ENCODE results near the gene PTPRG.
"Not testable (repeated sequence)": the region's sequence is repeated elsewhere in the genome, so short reads cannot be mapped to it uniquely, and the experiment has no call there.

PTPRG gene

GRCh38 chr3:61561374-61562041 is at the start of gene PTPRG:
PTPRG (plus strand) TSS chr3:61561571; CDS start chr3:61562288, 717 bp downstream.
- DNase-seq = peak; percentile 96

- DNase-seq = no peak
Measured at GRCh38 chr3:61518590-61518989, 42.8 kb upstream of the PTPRG start.

DNA sequence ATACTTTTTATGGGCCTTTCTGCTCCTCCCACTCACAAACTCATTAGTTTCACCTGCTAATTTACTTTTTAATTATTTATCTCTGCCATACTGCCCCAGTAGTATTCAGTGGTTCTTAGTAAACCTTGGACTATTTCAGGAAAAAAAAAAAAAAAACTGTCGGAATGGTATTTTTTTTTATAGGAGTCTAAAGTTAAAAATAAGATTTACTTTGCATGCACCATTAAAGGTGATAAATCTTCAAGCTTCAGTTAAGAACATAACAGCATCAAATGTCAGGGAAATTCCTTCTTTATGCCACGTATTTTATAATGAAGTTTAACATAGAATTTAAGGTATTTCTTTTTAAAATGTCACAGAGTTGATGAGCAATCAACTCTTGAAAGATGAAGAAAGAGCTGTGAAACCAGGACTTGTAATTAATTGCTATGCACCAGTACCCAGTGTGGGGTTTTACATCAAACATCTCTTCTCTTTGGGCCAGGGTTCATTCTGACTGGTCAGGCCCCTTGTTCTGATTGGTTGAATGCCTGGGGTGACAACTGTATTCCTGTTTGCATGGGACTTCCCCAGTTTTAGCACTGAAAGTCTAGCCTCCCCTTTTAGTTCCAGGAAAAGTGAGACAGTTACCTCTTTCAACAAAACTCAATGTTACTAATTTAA is 40.3 kb upstream of the PTPRG start:
- DNase-seq = no peak

- DNase-seq = no peak
Measured at GRCh38 chr3:61522060-61522459, 39.3 kb upstream of the PTPRG start.

DNA sequence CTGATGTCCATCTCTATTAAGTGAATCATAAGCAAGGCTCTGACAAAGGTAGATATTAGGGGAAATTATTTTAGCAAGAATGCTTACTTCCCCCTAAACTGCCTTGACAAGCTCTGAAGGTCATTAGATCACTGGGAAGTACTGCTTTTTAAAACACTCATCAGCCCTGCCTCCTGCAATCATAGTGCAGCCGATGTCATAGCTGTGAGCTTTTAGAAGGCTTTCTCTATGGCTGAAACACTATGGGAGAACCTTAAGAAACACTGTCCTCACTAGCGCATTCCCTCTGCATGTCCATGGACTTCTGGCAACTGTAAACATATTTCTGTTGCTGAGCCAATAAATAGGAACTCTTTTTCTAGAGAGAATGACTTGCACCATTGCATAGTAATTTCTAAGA is 38.7 kb upstream of the PTPRG start:
- DNase-seq = no peak

- DNase-seq = no peak
Measured at GRCh38 chr3:61524933-61525332, 36.4 kb upstream of the PTPRG start.

- no peak for DNase-seq
Measured at GRCh38 chr3:61526308-61526707, 35.1 kb upstream of the PTPRG start.

DNA sequence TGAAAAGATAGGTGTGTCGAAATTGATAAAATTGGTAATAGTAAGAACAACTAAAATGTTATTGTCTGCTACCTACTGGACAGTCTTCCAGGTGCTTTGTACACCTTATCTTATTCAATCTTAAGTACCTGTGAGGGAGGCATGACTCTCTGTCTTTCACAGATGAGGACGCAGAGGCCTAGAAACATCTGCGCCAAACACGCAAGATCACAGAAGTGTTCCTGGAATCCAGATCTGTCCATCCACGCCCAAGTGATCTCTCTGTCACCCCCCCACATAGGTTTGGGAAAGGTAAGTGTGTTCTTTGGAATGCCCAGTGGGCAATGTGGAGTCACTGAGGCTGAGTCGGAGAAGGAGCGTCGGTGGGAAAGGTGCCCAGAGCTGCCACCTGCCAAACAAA is 34.4 kb upstream of the PTPRG start:
- DNase-seq = no peak

DNA sequence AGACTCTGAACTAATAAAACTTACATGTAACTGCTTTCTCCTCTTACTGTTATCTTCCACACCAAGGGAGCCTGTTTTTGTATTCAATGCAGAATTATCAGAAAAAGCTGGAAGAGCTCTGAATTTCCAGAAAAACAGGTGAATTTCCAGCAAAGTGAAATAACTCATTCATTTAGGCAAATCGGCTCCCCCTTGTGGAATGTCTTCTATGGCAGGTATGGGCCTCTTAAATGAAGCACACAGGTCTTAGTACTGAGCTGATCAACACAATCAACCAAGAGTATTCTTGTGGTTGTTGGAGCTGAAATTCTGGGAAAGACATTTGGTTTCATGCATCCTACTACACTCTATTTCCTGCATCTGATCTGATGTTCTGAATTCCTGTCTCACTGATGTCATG is 31.0 kb upstream of the PTPRG start:
- peak; percentile 28 for DNase-seq

GRCh38 chr3:61531528-61531927 is 29.8 kb upstream of the PTPRG start:
- DNase-seq = no peak

GRCh38 chr3:61532739-61533500 is 28.5 kb upstream of the PTPRG start:
- no peak for DNase-seq

- DNase-seq = no peak
Measured at GRCh38 chr3:61535826-61536225, 25.5 kb upstream of the PTPRG start.

- DNase-seq = peak; percentile 38
Measured at GRCh38 chr3:61537366-61537765, 24.0 kb upstream of the PTPRG start.

- DNase-seq = no peak
Measured at GRCh38 chr3:61538486-61538885, 22.9 kb upstream of the PTPRG start.

DNA sequence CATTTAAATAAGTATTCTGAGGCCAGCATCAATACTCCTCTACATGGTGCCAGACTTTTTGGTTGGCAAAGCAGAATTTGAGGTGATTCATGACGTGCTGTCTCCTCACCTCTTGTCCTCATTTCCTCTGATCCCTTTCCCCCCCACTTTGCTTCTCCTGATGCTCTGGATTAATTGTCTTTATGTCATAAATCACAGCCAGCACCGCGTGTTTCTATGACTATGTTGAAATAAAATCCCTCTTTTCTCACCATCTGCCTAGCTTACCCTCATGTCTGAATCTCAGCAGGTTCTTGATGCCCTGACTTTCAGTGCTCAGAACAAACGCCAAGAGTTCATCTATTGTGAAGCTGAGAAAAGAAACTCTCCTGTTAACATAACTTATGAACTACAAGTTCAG is 19.7 kb upstream of the PTPRG start:
- DNase-seq = no peak

DNA sequence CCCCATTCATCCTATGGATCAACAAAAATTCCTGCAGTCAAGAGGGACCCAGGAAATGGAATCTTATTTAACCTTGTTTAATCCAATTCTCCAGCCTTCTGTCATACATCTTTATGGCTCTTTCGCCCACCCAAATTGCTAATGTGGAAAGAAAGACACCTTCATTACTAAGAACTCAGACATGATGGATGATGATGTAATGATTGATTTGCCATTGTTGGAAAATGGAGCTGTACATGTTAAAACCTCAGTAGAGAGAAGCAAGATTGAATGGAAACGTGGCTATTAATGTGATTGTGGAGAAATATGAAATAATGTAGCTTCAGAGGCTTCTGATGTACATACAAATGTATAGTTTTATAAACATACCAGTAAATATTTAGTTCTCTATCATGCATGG is 15.7 kb upstream of the PTPRG start:
- DNase-seq = no peak

GRCh38 chr3:61547625-61548024 is 13.7 kb upstream of the PTPRG start:
- no peak for DNase-seq

DNA sequence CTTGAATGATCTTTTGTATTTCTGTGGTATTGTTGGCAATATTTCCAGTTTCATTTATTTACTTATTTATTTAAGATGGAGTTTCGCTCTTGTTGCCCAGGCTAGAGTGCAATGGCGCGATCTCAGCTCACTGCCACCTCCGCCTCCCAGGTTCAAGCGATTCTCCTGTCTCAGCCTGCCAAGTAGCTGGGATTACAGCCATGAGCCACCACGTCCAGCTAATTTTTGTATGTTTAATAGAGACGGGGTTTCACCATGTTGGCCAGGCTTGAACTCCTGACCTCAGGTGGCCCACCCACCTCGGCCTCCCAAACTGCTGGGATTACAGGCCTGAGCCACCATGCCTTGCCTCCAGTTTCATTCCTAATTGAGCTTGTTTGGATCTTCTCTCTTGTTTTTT is 8.7 kb upstream of the PTPRG start:
- not testable (repeated sequence) for DNase-seq

- DNase-seq = no peak
Measured at GRCh38 chr3:61559136-61559731, 2.1 kb upstream of the PTPRG start.

DNA sequence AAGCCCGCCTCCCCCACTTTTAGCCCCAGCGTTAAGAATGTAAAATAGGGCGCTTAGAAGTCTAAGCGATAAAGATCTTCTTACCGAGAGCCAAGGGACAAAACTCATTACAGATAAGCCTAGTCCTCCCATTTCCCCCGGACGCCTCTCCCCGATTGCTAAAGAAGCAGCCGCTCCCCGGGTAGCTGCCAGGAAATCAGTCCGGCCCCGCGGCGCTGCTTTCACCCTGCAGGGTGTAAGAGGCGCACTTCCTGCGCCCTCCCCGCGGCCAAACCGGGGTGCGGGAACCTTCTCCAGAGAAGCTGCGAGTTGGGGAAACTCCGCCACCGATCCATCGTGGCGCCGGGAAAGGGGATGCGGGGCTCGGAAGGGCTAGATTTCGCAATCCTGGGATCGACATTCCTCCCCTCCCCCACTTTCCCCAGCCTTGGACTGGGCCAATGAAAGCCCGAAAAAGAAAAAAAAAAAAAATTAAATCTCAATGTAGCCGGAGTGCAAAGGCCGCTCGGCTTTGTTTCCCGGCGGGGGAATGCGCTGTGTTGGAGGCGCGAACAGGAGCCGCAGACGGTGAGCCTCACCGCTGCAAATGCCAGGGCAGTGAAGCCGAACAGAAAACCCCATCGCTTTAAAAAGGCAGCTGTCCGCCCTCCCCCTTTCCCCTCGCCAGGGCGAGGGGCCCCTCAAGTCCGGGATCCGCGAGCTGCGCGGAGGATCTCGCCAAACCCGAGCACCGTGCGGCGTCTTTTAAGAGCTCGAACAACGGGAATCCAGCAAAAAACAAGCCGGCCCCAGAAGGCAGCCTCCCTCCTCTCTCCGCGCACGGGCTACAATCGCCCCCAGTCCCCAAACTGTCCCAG is 626 bp upstream of the PTPRG start:
- peak; percentile 85 for DNase-seq

DNA sequence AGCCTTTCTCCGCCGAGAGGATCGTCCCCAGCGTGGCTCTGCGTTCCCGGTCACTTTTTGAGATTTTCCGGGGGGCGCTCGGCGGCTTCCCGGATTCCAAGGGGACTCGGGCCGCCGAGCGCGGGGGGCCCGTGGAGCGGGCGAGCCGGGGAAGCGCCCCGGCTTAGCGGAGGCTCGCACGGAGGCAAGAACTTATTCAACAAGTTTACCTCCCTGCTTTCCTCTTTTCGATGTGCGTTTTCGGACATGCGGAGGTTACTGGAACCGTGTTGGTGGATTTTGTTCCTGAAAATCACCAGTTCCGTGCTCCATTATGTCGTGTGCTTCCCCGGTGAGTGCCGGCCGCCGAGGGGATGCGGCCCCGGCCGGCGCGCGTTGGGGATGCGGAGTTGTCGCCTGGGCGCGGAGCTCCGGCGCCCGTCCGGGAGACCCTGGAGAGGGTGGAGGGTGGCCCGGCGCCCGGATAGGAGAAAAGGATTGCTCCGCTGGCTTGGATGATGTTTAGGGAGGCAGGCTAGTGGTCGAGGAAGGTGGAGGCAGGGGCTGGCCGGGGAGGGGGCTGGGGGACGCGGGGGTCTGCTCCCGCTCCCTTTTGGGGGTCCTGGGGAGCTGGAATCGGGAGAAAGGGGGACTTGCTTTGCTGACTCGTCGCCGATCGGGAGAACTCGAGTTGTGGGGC is 810 bp downstream of the PTPRG start:
- no peak for DNase-seq

DNA sequence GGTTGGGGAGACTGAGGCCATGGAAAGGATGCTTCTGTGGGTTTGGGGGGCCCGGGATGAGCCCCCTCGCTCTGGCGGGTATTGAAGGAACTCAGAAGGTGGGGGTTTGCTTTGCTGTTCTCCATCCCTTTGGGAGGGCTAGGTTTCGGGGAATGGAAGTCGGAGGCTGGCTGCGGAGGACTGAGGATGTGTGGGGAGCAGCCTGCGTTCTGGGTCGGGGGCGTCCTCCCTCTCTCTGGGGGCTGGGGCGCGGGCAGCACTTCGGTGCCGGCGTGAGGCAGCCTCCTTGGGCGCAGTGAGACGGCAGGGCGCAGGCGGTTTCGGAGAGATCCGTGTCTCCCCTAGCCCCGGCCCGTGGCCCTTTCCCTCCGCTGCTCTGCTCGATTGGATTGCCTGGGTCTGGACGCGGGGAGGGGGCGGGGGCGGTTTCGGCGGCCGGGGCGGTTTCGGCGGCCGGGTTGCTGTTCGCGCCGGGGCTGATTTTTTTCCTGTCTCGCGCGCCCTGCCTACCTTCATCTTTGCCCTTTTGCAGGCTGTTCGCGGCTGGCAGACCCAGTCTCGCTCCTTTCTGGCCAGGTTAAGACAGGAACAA is 1.4 kb downstream of the PTPRG start:
- peak; percentile 44 for DNase-seq
